ENCODE measurements around the gene PSMB5.

Gene PSMB5

GRCh38 chr14:22985894-22986507 lies 48.7 kb downstream of the PSMB5 start:
- no peak for DNase-seq

DNA sequence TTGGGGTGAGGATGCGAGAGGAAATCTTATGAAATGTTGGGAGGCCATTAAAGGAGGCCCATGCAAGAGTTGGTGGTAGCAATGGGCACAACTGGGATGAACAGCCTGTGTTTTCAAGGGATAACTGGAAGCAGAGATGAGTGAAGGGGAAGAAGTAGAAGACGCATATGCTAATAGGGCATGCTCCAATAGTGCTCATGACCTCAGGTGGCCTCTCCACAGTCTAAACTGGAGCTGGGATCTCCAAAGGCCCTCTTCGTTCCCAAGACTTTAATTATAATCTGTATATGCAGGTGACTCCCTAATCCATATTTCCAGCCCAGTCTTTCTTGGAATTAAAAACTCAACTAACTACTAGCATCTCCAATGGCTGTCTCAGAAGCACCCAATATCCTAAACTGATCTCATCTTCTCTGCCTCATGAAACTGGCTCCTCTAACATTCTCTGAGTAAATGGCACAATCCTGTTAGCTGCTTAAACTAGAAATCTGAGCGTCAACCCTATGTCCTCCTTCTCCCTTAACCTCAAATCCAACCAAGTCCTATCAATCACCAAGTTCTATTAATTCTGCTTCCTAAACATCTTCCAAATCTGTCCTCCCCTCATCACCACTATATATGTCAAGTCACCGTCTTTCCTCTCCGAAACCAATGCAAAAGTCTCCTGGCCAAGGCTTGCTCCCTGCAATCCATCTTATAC lies 49.6 kb downstream of the PSMB5 start:
- DNase-seq = no peak

- DNase-seq = no peak
Measured at GRCh38 chr14:22982477-22983245, 52.0 kb downstream of the PSMB5 start, which contains the start of gene AJUBA. Gene AJUBA, minus strand, starts transcription at chr14:22982551. Its CDS starts 285 bp downstream, at chr14:22982266.

DNA sequence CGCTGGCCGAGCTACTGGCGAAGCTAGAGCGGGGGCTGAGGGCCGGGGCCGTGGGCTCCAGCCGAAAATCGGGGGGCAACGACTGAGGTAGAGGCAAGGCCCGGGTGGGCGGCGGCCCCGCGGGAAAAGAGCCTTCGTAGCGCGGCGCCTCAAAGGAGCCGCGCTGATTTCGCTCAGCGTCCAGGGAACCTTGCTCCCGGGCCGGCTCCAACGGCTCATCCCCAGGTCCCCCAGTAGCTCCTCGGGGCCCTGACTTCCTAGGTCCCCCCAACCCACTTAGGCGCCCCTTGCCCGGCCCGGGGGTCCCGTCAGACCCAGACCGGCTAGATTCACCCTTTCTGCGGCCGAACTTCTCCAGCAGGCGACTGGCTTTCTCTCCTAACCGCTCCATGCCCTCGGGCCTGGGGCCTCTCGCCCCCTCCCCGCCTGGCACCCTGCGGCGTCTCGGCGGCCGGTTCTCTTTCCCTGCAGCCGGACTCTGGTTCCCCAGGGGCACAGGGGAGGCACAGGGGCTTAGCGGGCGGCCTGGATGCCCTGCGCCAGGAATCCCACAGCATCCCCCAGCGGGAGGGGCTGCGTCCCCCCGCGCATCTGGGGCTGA lies 52.7 kb downstream of the PSMB5 start:
- DNase-seq = no peak

GRCh38 chr14:22981090-22981875 lies 53.4 kb downstream of the PSMB5 start:
- DNase-seq = no peak

GRCh38 chr14:22980672-22981089 lies 54.0 kb downstream of the PSMB5 start:
- DNase-seq = no peak

DNA sequence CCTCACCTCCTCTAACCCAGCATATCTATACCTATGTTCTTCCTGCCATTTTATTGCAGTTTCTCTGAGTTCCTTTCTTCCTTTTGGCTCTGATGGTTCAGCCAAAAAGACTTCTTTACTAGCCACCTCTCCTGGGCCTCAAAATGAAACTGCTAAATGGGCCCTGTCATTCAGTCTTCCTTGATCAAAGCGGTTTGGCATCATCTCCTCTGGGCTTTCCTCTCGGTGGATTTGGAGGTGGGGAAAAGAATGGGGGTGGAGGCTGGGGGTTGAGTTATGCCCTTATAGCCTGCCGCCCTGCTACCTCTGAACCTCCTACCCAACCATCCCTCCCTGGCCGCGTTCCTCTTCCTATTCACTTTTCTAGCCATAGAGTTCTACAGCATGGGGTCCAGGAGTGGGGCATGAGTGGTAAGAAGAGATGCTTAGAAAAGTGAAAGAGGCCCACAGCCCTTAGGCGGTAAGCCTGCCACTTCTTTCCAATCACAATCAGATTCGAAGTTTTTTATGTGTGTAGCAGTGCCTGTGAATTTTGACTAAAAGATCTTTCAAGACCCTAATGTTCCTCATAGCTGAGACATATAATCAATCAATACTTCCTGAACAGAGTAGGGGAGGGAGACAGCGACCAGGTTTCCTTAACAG lies 54.8 kb downstream of the PSMB5 start:
- no peak for DNase-seq

- no peak for DNase-seq
Measured at GRCh38 chr14:22978981-22979671, 55.6 kb downstream of the PSMB5 start.

GRCh38 chr14:22978487-22978837 lies 56.2 kb downstream of the PSMB5 start:
- DNase-seq = no peak

DNA sequence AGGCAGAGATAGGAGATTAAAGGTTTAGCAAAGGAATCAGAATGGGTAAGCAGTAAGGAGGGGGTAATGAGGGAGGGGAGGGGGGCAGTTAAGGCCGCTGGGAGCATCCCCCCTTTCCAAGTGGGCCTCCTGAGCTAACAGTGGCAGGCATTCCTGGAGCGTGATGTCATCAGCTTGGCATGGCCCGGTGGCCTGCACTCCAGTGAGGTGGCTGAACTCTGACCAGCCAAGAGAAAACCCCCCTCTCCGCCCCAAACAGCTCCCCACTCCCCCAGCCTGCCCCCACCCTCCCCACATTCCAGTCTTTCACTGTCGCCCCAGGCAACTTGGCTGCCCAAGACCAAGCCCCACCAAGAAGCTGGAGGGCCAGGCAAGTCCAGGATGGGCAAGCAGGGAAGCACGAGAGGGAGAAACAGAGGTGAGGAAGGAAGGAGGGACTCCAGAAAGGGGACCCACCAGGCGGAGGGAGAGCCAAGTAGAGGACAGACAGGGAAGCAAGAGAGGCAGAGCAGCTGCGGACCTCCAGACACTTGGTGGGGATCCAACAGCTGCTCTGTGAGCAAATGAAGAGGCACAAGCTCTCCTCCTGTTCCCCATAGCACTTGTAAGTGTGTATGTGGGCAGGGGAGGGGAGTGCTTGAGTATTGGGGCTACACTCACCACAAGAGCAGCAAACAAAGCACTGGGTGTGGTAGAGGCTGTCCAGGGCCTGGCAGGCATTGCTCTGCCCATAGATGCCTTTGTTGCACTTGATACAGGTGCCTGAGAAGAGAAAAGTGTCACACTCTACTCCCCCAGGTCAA lies 56.8 kb downstream of the PSMB5 start:
- no peak for DNase-seq

GRCh38 chr14:22977434-22977683 lies 57.3 kb downstream of the PSMB5 start:
- no peak for DNase-seq

- no peak for DNase-seq
Measured at GRCh38 chr14:22976620-22977433, 57.9 kb downstream of the PSMB5 start.

Measured in SIG-M5 (cell line).